NCI-H146 treated with DMSO at 0.1 percent for 48 hours (cell line): ENCODE measurements around the gene NFATC1.

Source experiments
- DNase-seq: peaks from one replicate; lab custom pipeline; 2025; ENCODE audit not compliant: unreplicated experiment; lab: John Stamatoyannopoulos, UW

The NFATC1 gene

GRCh38 chr18:79395761-79396404 is at the start of gene NFATC1:
NFATC1 (plus strand) TSS chr18:79395930; CDS start chr18:79396225, 295 bp downstream.
- DNase-seq = peak; percentile 53

GRCh38 chr18:79345981-79346380 is 49.7 kb upstream of the NFATC1 start:
- DNase-seq = no peak

- DNase-seq = no peak
Observed at GRCh38 chr18:79348066-79348465, 47.7 kb upstream of the NFATC1 start.

GRCh38 chr18:79352432-79352831 is 43.3 kb upstream of the NFATC1 start:
- no peak for DNase-seq

- no peak for DNase-seq
Observed at GRCh38 chr18:79353267-79353666, 42.5 kb upstream of the NFATC1 start.

- no peak for DNase-seq
Observed at GRCh38 chr18:79354350-79354749, 41.4 kb upstream of the NFATC1 start.

GRCh38 chr18:79355433-79356335 is 40.0 kb upstream of the NFATC1 start:
- DNase-seq = no peak

GRCh38 chr18:79356435-79356834 is 39.3 kb upstream of the NFATC1 start:
- no peak for DNase-seq

- no peak for DNase-seq
Observed at GRCh38 chr18:79360933-79361332, 34.8 kb upstream of the NFATC1 start.

GRCh38 chr18:79361766-79362522 is 33.8 kb upstream of the NFATC1 start:
- no peak for DNase-seq

- DNase-seq = no peak
Observed at GRCh38 chr18:79365701-79366100, 30.0 kb upstream of the NFATC1 start.

GRCh38 chr18:79366177-79367094 is 29.3 kb upstream of the NFATC1 start:
- no peak for DNase-seq

GRCh38 chr18:79367480-79367879 is 28.2 kb upstream of the NFATC1 start:
- DNase-seq = no peak

GRCh38 chr18:79367989-79368388 is 27.7 kb upstream of the NFATC1 start:
- no peak for DNase-seq

- DNase-seq = no peak
Observed at GRCh38 chr18:79368681-79369080, 27.0 kb upstream of the NFATC1 start.

- DNase-seq = no peak
Observed at GRCh38 chr18:79371561-79372121, 24.1 kb upstream of the NFATC1 start.

- no peak for DNase-seq
Observed at GRCh38 chr18:79372461-79372860, 23.3 kb upstream of the NFATC1 start.

GRCh38 chr18:79372991-79373390 is 22.7 kb upstream of the NFATC1 start:
- no peak for DNase-seq

GRCh38 chr18:79373736-79374135 is 22.0 kb upstream of the NFATC1 start:
- no peak for DNase-seq
